ENCODE results near the gene COL25A1.

- TF ChIP-seq YY1 (IDR thresholded peaks at IDR 0.05; ENCODE audit: insufficient read depth, insufficient read length) (no peak), ZNF274 (IDR thresholded peaks at IDR 0.05; ENCODE audit: low read depth, low read length) (no peak), SUZ12 (IDR thresholded peaks at IDR 0.05; ENCODE audit: extremely low read depth, insufficient read depth, insufficient read length) (no peak)
These were observed 452.2 kb downstream of the COL25A1 start for GRCh38 chr4:108850219-108850649.

Measured in NT2/D1 (cell line).